GM21723 (cell line): ENCODE results near the gene MFSD2B.
"Not testable (repeated sequence)": the region's sequence is repeated elsewhere in the genome, so short reads cannot be mapped to it uniquely, and the experiment has no call there.

Source experiments
- ATAC-seq: cut with Tn5 transposase; IDR thresholded peaks from one replicate; pipeline ENCODE4 v1.9.1; 2021; ENCODE audit warnings: mild to moderate bottlenecking, moderate library complexity; ENCODE audit not compliant: unreplicated experiment

MFSD2B gene, protein sequence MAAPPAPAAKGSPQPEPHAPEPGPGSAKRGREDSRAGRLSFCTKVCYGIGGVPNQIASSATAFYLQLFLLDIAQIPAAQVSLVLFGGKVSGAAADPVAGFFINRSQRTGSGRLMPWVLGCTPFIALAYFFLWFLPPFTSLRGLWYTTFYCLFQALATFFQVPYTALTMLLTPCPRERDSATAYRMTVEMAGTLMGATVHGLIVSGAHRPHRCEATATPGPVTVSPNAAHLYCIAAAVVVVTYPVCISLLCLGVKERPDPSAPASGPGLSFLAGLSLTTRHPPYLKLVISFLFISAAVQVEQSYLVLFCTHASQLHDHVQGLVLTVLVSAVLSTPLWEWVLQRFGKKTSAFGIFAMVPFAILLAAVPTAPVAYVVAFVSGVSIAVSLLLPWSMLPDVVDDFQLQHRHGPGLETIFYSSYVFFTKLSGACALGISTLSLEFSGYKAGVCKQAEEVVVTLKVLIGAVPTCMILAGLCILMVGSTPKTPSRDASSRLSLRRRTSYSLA

DNA sequence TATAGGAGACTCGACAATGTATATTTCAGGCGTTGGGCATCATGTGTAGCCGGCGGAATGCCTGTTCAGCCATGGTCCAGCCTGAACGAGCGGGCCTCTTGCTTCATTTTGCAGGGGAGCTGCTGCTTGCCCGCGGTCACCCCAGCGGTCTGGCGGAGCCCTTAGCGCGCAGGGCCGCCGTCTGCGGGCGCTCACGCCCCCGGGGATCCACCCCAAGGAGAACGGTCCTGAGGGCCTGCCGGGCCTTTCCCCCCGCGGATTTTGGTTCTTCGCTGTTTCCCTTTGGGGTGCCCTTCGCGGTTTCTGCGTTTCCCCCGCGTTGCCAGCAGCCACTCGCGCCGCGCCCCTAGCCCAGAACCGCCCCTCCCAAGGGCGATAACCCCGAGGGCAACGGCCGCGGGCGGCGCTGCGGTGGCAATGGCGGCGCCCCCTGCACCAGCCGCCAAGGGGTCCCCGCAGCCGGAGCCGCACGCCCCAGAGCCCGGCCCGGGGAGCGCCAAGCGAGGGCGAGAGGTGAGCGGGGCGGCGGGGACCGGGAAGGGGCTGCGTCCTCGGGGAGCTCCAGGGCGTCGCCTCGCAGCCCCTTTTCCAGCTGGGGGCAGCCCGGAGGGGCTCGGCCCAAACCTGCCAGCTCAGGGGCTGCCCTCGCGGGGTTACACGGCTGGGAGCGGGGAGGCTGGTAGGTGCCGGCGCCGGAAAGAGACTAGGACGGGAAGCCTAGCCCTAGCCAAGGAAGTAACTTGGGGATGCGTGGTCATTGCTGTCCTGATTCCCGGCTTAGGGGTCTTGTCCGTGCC, at the start of gene MFSD2B:
Gene MFSD2B (plus strand): TSS at position 406 of the 797 bp plus-strand sequence. CDS start 12 bp downstream, at position 418.
- no peak for ATAC-seq

DNA sequence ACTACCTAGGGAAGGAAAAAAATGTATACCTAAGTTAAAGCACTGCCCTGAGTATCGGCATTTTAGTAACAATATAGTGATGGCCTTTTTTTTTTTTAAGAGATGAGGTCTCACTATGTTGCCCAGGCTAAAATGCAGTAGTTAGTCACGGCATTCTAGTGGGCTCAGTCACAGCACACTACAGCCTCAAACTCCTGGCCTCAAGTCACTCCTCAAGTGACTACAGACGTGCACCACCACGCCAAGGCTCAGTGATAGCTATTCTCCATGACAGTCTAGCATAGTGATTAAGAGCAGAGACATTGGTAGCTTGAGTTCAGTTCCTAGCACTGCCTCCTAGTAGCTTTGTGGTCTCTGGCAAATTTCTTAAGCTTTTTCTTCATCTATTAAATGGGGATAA, 42.0 kb upstream of the MFSD2B start:
- ATAC-seq: no peak

DNA sequence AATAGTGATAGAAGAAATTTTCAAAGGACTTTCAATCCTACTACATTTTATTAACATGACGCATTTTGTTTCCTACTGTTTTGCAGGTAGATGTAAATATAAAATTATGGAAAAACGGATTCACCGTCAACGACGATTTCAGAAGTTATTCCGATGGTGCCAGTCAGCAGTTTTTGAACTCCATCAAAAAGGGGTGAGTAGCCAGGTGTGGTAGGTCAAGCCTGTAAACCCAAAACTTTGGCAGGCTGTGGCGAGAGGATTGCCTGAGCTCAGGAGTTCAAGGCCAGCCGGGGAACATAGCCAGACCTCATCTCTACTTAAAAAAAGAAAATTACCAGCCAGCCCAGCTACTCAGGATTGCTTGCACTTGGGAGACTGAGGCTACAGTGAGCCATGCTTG, 33.0 kb upstream of the MFSD2B start:
- no peak for ATAC-seq

DNA sequence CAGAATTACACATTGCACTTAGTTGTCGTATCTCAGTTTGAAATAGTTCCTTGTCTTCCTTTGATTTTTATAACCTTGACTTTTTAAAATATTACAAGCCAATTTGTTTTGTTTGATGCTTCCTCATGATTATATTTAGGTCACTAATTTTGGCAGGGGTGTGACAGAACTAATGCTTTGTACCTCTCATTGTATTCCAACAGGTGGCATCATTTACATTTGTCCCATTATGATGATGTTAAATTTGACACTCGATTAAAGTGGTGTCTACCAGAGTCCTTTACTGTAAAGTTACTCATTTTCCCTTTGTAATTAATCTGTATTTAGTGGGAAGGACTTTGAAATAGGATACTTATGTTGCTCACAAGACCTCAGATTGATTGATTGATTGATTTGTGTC, 21.5 kb upstream of the MFSD2B start:
- ATAC-seq: no peak

DNA sequence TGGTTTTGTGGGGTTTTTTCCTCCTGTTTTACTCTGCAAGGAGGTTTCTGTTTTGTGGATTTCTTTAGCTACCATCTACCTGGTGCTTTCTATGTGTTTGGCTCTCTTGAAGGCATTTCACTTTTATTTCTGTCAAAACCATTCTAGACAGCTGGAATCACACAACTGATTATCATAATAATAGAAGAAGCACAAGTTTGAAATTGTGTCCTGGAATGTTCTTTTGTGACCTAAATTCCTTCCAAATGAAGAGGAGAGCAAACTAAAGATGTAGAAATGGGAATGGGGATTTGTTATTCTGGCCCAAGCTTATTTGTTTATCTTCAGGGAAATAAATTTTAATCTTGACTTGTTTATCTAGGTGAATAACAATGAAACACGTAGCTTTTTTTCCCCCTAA, 17.0 kb upstream of the MFSD2B start:
- ATAC-seq: no peak

DNA sequence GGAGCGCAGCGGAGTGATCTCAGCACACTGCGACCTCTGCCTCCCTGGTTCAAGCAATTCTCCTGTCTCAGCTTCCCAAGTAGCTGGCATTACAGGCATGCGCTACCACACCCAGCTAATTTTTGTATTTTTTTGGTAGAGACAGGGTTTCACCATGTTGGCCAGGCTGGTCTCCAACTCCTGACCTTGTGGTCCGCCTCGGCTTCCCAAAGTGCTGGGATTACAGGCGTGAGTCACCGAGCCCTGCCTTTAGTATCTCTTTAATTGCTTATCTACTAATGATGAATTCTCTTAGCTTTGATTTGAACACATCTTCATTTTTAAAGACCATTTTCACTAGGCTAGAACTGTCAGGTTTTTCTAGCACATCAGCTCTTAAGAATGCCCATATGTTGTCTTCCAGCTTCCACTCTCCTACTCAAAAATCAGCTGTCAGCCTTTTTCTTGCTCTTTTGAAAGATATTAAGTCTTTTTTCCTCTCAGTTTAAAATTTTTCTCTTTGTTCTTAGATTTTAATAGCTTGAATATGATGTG, 16.1 kb upstream of the MFSD2B start:
- ATAC-seq: no peak

DNA sequence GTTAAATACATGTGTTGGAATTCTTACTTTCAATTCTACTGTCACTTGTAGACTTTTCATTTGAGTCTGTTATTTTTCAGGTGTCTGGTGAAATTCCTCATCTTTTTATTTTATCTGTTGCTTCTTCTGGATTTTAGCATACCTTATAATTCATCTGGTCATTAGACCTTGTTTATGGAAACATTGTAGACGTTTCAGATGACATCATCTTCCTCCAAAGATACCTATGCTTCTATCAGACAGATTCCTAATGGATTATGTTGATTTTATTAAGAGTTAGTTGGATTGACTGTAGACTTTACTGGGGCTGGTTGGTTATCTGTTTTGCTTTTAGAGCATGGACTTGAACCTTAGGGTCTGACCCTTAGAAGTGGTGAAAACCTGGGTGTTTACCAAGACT, 15.3 kb upstream of the MFSD2B start:
- ATAC-seq: no peak

DNA sequence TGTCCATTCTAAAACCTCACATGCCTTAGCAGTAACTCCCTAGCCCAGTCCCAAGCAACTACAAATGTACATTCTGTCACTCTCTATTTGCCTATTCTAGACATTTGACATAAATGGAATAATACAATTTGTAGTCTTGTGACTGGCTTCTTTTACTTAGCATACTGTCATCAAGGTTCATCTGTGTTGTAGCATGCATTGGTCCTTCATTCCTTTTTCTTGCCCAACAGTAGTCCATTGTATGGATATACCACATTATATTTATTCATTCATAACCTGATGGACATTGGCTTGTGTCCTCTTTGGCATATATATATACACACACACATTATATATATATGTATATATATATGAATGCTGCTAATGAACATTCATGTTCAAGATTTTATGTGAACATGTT, 2.2 kb upstream of the MFSD2B start:
- ATAC-seq: no peak

DNA sequence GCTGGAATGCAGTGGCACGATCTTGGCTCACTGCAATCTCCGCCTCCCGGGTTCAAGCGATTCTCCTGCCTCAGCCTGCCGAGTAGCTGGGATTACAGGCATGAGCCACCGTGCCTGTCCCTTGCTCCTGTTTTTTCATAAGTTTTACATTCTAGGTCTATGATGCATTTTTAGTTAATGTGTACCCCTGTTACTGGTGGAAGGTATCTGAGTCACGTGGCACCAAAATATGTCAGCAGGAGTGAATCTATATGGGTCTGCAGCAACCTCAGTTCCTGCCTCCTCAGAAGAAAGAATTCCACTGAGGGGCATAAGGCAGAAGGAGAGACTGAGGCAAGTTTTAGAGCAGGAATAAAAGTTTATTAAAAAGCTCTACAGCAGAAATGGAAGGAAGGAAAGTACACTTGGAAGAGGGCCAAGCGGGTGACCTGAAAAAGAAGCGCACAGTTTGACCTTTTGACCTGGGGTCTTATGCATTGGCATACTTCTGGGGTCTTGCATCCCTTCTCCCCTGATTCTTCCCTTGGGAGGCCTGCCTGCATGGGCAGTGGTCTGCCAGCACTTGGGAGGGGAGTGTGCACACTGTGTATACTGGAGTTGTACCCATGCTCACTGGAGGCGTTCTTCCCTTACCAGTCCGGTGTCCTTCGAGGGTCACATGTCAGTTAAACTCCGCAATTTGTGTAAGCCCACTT, 1.1 kb upstream of the MFSD2B start:
- ATAC-seq: no peak

DNA sequence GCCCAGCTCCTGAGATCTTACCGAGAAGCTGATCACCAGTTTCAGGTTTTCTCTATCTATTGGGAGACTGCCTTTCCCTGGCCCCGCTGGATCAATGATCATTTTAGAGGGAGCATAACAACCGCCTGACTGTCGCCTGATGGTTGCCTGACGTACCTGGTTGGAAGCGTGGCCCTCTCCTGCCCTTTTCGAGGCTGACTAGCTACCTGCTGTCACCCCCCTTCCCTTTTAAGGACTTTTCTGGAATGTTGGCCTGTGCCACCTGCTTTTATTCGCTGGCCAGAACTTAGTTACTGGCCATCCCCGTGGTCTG, 562 bp upstream of the MFSD2B start:
- no peak for ATAC-seq

DNA sequence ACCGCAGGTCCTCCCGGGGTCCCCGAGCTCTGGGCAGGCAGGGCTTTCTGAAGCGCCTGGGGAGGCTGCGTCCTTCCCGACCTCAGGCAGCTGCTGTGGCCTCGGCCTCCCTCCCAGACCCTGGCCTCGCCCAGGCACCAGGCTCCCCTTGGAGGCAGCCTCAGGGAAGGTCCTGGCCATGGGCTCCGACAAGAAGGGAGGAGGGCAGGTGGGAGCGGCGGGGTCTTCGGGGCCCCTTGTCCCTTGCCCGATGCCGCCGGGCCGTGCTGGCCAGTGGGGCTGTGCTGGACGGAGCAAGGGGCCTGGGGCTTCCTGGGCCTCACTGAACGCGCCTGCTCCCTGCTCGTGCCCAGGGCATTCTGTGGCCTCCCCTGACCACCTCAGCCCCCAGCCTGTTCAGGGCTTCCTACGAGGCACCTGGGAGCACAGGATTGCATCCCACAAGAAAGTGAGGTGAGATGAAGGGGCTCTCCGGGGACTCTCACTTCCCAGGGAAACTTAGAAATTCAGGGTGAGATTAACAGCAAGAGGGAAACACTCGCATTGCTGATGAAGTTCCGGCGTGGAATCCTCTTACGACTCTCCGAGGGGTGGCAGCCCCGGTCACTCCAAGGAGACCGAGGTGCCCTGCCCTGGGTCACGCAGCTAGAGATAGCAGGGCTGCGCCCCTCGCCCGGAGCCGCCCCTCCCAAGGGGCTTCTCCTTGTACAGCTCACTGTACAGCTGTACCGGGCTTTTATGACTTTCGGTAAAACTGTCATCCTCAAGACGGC, 778 bp downstream of the MFSD2B start:
- ATAC-seq: no peak

DNA sequence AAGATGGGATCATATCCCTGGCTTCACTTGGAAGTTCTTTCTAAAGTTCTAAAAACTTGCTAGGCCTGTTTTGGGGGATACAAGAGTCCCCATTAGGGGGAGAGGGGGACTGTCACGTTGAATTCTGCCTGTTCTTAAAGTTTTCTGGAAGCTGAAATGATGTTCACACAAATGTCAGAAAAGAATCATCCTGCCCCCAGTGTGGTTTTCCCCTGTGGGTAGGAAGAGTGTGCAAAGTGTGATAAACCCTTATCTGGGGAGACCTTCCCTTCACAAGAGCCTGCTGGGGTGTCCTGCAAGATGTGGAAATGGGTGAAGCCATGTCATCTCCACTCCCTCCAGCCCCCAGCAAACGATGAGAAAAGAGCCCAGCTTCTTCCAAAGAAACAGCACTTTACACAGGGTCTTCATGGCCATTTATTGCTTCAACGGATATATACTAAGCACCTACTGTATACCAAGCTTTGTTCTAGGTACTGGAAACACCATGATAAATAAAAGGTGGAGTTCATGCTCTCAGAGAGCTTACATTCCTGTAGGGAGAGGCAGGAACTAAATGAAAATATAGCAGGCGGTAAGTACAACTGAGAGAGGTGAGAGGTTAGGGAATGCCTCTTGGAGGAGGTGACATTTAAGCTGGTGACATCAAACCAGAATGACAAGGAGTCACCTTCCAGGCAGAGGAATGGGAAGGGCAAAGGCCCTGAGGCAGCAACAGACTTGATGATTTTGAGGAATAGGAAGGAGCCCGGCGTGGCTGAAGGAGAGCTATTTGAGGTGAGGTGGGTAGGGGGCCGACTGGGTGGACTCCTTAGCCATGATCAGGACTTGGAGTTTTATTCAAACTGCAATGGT, 1.6 kb downstream of the MFSD2B start:
- ATAC-seq: no peak

DNA sequence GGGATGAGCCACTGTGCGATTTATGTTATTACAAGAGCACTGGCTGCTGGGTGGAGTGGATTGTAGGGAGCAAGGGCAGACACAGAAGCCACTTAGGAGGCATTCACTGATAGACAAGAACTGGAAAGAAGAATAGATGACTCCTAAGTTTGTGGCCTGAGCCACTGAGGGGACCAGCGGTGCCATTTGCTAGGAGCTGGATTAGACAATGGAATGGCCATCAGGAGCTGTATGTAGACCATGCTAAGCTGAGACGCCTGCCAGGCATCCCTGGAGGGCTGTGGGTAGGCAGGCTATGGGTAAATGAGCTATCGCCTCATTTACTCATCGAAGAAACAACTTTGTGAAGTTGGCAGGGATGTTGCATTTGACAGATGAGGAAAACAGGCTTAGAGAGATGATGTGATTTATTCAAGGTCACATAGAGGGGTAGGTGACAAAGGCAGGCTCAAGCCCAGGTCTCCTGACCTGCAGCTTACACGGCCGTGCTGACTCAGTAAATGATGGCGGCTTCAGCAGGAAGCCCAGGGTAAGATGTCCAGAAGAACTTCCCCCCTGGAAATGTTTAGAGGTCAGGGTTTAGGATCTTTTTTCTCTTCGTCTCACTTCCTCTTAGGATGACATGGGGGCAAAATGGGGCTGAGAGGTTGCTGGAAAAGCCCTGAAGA, 2.8 kb downstream of the MFSD2B start:
- ATAC-seq: no peak

DNA sequence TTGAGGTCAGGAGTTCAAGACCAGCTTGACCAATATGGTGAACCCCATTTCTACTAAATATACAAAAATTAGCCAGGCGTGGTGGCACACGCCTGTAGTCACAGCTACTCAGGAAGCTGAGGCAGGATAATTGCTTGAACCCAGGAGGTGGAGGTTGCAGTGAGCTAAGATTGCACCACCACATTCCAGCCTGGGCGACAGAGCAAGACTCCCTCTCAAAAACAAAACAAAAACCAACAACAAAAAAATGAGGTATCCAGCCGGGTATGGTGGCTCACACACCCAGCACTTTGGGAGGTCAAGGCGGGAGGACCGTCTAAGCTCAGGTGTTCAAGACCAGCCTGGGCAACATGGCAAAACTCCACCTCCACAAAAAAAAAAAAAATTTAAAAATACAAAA, 5.0 kb downstream of the MFSD2B start:
- ATAC-seq: not testable (repeated sequence)

DNA sequence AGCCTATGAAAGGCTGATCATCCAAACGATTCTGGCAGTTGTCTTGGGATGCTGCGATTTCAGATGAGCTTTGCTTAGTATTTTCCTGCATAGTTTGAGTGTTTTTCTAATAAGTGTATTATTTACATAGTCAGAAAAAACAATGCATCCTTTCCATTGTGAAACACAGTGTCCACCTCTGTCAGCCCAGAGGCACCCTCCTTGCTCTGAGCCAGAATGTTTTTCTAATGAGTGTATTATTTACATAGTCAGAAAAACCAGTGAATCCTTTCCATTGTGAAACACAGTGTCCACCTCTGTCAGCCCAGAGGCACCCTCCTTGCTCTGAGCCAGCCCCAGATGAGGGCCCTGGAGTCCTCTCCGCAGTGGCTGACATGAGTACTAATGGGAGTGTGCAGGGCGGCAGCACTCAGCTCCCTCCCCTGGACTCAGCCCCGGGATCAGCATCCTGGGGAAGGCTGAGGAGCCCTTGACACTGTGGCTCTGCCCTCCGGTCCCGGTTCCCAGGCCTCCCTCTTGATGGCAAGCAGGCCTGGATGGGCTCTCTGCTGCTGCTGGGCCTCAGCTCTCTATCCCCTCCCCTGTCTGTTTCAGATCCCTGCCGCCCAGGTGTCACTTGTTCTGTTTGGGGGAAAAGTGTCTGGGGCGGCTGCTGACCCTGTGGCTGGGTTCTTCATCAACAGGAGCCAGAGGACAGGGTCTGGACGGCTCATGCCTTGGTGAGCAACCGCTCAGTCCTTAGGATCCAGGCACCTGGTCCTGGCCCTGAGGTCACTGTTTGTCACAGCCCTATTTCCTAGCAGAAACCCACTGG, 5.9 kb downstream of the MFSD2B start:
- ATAC-seq: no peak

DNA sequence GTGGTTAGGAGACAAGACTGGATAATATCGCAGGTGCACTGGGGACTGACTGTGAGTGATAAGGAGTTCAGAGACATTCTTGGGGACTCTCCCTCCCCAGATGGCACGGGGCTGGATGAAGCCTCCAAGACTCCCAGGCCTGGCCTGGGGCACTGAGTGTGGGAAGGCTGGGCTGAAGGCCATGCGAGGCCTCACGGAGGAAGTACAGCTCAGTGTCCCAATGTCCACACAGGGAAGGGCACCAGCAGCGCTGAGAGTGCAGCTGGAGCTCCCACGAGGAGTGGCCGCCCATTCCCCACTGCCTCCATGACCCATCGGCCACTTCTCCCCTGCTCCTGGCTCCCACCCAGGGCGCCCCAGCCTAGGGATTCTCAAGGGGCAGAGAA, 6.5 kb downstream of the MFSD2B start:
- ATAC-seq: no peak

DNA sequence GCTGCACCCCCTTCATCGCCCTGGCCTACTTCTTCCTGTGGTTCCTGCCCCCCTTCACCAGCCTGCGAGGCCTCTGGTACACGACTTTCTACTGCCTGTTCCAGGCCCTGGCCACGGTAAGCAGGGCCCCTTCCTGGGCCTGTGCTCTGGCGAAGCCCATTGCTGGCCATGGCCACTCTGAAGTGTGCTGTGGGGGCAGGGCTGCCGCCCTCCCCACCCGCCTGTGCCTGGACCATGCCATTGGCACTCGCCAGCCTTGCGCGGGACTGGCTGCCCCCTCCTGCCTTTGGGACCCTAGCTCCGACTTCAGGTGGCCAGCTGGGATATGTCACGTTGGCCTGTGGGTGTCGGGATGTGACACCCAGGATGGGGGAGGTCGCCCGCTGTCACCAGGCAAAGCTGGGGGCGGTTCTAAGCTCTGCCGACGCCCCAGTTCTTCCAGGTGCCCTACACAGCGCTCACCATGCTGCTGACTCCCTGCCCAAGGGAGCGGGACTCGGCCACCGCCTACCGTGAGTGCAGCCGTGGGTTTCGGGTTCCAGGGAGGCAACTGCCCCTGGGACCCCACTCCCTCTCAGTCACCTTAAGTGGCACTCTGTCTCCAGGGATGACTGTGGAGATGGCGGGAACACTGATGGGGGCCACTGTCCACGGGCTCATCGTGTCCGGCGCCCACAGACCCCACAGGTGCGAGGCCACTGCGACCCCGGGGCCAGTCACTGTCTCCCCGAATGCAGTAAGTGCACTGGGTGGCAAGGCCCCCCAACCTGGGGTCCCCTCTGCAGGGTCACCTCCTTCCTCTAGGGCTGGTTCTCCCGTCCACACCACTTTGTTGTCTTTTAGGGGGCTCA, 7.2 kb downstream of the MFSD2B start:
- ATAC-seq: no peak
